Mesothelial cell of epicardium (in vitro differentiated cells): Measurements from ENCODE around the gene ADGRD1. TPM values are rescaled to one million over a fixed set of nuclear protein-coding genes. Genes with fewer than 3 reads are reported as not detected.

ENCODE experiments used
- DNase-seq, 2 experiments: peaks; one replicate each; pipeline ENCODE4 v3.0.0; 2021; ENCODE audit warnings: low spot score in 2 of 2; ENCODE audit not compliant: unreplicated experiment in 2 of 2
- H3K27ac Mint-ChIP-seq: 2 replicates; pipeline ENCODE4 v1.8.0; 2021; ENCODE audit warnings: mixed read lengths
- H3K27me3 Mint-ChIP-seq: 2 replicates; pipeline ENCODE4 v1.8.0; 2021; ENCODE audit warnings: low read depth, mixed read lengths
- H3K36me3 Mint-ChIP-seq: 2 replicates; pipeline ENCODE4 v1.8.0; 2021; ENCODE audit warnings: mixed read lengths
- H3K4me1 Mint-ChIP-seq: 2 replicates; pipeline ENCODE4 v1.8.0; 2021; ENCODE audit warnings: mixed read lengths
- H3K4me3 Mint-ChIP-seq: 2 replicates; pipeline ENCODE4 v1.8.0; 2021; ENCODE audit warnings: mild to moderate bottlenecking, moderate library complexity, mixed read lengths
- H3K9me3 Mint-ChIP-seq: 2 replicates; pipeline ENCODE4 v1.8.0; 2021; ENCODE audit warnings: mixed read lengths
- total RNA-seq: library from RNA; stranded (reverse); gene quantifications from 3 replicates; pipeline ENCODE4 v1.2.1, GENCODE V29; 2021
- TF ChIP-seq, protein P1 (sequence below): fragments of 200-600 bp; sonication (generic); IDR thresholded peaks from one replicate; pipeline ENCODE4 v1.5.0; 2021; ENCODE audit warnings: antibody characterized with exemption; ENCODE audit not compliant: unreplicated experiment

Gene ADGRD1
- total RNA-seq, 1 donor from 2014 or later = 7.2 TPM

DNA sequence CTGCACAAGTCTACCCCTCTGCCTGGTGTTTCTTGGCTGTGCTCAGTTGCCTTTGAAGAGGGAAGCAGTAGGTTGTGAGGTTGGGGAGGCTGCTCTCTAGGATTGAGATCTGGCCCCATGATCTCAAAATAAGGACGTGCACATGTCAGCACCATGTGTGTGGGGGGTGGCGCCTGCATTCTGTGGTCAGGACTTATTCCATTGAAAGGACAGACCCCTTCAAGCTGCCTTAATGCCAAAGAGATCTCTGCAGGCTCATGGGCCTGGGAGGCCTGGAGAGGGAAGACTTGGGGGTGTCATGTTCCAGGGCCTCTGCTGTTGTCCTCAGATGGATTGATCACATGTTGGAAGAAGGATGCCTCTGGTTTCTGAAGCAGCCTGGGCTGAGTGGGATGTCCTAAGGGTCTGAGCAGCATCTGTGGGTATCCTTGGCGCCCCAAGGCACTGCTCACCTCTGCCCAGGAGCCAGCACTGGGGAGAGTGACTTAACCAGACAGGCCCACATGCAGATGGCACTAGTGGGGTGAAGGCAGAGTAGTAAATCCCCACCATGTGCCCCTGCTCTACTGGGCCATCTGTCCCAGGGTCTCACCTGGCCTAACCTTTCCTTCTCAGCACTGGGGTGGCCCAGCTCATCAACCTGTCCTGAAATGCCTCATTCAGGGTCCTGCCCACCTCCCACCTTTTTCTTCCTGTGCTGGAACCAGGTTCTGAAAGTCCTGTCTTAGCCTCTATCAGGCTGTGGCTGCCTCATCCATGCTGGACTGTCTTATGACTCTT, 118.9 kb downstream of the ADGRD1 start:
- Mint-ChIP-seq H3K4me1 (peaks cover 3% of the 10 kb centered on the region), H3K4me3 (no peak overlapping the region), H3K27ac (no peak overlapping the region), H3K36me3 (no peaks in the 10 kb centered on the region), H3K27me3 (peaks cover 8% of the 10 kb centered on the region), H3K9me3 (peaks cover 9% of the 10 kb centered on the region)
- DNase-seq = no peak
- TF ChIP-seq, protein P1, sequence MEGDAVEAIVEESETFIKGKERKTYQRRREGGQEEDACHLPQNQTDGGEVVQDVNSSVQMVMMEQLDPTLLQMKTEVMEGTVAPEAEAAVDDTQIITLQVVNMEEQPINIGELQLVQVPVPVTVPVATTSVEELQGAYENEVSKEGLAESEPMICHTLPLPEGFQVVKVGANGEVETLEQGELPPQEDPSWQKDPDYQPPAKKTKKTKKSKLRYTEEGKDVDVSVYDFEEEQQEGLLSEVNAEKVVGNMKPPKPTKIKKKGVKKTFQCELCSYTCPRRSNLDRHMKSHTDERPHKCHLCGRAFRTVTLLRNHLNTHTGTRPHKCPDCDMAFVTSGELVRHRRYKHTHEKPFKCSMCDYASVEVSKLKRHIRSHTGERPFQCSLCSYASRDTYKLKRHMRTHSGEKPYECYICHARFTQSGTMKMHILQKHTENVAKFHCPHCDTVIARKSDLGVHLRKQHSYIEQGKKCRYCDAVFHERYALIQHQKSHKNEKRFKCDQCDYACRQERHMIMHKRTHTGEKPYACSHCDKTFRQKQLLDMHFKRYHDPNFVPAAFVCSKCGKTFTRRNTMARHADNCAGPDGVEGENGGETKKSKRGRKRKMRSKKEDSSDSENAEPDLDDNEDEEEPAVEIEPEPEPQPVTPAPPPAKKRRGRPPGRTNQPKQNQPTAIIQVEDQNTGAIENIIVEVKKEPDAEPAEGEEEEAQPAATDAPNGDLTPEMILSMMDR = no peak

GRCh38 chr12:131074221-131075083, 120.7 kb downstream of the ADGRD1 start:
- Mint-ChIP-seq H3K27ac (no peak overlapping the region), H3K4me1 (no peaks in the 10 kb centered on the region)

DNA sequence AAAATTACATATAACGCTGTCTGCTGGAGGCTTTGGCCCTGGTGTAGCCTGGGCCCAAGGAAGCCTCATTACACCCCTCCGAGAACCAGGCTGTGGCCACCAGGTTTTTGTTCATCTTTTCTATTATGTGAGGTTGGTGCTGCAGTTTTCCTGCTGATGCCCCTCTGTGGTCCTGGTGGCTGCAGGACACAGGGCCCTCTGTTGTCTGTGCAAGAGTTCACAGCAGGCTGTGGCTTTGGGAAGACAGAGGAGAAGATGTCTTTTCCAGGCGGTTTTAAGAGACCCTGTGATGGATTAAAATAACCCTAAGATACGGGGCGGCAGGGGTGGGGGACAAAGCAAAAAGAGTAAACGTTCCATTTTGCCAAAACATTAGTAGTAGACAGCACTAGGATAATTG, 121.5 kb downstream of the ADGRD1 start:
- no peak for DNase-seq
- Mint-ChIP-seq H3K4me3 (no peak overlapping the region), H3K4me1 (no peaks in the 10 kb centered on the region), H3K27me3 (peaks cover 20% of the 10 kb centered on the region), H3K36me3 (no peaks in the 10 kb centered on the region), H3K9me3 (peaks cover 9% of the 10 kb centered on the region), H3K27ac (no peak overlapping the region)
- TF ChIP-seq, protein P1 = no peak

More at GRCh38 chr12:131074221-131075083, 120.7 kb downstream of the ADGRD1 start:
- no peak for DNase-seq
- no peaks in the 10 kb centered on the region for H3K36me3 Mint-ChIP-seq
- TF ChIP-seq, protein P1 = no peak
- H3K9me3 Mint-ChIP-seq = peaks cover 9% of the 10 kb centered on the region
- no peak overlapping the region for H3K4me3 Mint-ChIP-seq
- peaks cover 20% of the 10 kb centered on the region for H3K27me3 Mint-ChIP-seq

DNA sequence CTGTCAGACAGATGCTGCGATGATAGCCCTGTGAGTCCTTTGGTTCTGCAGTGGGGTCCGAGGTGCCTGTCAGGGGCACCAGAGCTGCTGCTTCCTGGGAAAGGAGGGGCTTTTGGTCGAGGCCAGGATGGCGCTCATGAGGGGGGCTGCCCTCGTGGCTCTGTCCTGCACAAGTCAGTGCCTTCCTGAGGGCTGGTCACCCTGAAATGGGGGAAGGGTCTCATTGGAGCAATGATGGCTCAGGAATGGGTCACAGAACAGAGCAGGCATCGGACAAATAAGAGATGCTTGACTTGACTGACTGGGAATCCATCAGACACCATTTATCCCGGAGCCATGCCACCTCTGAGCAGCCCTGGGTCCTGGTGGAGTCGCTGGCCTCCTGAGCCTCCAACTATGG, 121.9 kb downstream of the ADGRD1 start:
- TF ChIP-seq, protein P1 = no peak
- no peaks in the 10 kb centered on the region for H3K36me3 Mint-ChIP-seq
- no peak overlapping the region for H3K27ac Mint-ChIP-seq
- DNase-seq = no peak
- H3K27me3 Mint-ChIP-seq = peaks cover 20% of the 10 kb centered on the region
- no peak overlapping the region for H3K4me3 Mint-ChIP-seq
- peaks cover 9% of the 10 kb centered on the region for H3K9me3 Mint-ChIP-seq
- H3K4me1 Mint-ChIP-seq = no peaks in the 10 kb centered on the region

GRCh38 chr12:131076296-131076695, 122.6 kb downstream of the ADGRD1 start:
- Mint-ChIP-seq H3K4me1 (no peaks in the 10 kb centered on the region), H3K9me3 (peaks cover 9% of the 10 kb centered on the region), H3K27ac (no peak overlapping the region), H3K36me3 (no peaks in the 10 kb centered on the region), H3K4me3 (no peak overlapping the region), H3K27me3 (peaks cover 20% of the 10 kb centered on the region)
- DNase-seq = no peak
- TF ChIP-seq, protein P1 = no peak
